NT2/D1 (cell line): ENCODE results near the gene CASR.
"Not testable (repeated sequence)": the region's sequence is repeated elsewhere in the genome, so short reads cannot be mapped to it uniquely, and the experiment has no call there.

ENCODE experiments used
- DNase-seq: peaks from one replicate; pipeline ENCODE4 v3.0.0-alpha.2; 2011; ENCODE audit warnings: low read depth, low spot score
- H3K27me3 ChIP-seq: 2 replicates; pipeline ENCODE4 v1.6.0; 2011; ENCODE audit warnings: mild to moderate bottlenecking; ENCODE audit not compliant: insufficient read length, insufficient read depth
- H3K36me3 ChIP-seq: 2 replicates; pipeline ENCODE4 v1.6.1; 2011; ENCODE audit warnings: mild to moderate bottlenecking, low read length, mixed read lengths; ENCODE audit not compliant: insufficient read depth, insufficient read length
- H3K4me1 ChIP-seq: 2 replicates; pipeline ENCODE4 v1.5.1; 2011; ENCODE audit not compliant: insufficient read depth, insufficient read length
- H3K4me3 ChIP-seq: 2 replicates; pipeline ENCODE4 v1.5.1; 2011; ENCODE audit warnings: low read depth; ENCODE audit not compliant: insufficient read length
- H3K9ac ChIP-seq: 2 replicates; pipeline ENCODE4 v1.6.0; 2011; ENCODE audit warnings: low read depth; ENCODE audit not compliant: insufficient read length
- H3K9me3 ChIP-seq: 2 replicates; pipeline ENCODE4 v1.5.1; 2011; ENCODE audit warnings: mild to moderate bottlenecking, low read length; ENCODE audit not compliant: insufficient read depth
- SUZ12 ChIP-seq: IDR thresholded peaks from 2 replicates; pipeline ENCODE4 v1.6.1; 2011; ENCODE audit not compliant: insufficient read length, insufficient read depth; ENCODE audit errors: extremely low read depth
- YY1 ChIP-seq: IDR thresholded peaks from 2 replicates; pipeline ENCODE4 v1.6.1; 2011; ENCODE audit not compliant: insufficient read length, insufficient read depth
- ZNF274 ChIP-seq: IDR thresholded peaks from 2 replicates; pipeline ENCODE4 v1.6.1; 2011; ENCODE audit warnings: mild to moderate bottlenecking, low read depth, low read length

CASR gene

GRCh38 chr3:122183521-122183892 lies at the start of gene CASR:
Gene CASR, plus strand, starts transcription at chr3:122183668. Its CDS starts 70,522 bp downstream, at chr3:122254190.
- no peak for DNase-seq
- peak within 1 kb of the TSS; percentile 47 for H3K4me3 ChIP-seq
- no peaks in the 10 kb centered on the region for H3K9me3 ChIP-seq
- H3K4me1 ChIP-seq, result no peaks in the 10 kb centered on the region
- no peaks in the 10 kb centered on the region for H3K36me3 ChIP-seq
- peaks cover 64% of the 10 kb centered on the region for H3K27me3 ChIP-seq
- peak within 1 kb of the TSS; percentile 54 for H3K9ac ChIP-seq
- no peak for TF ChIP-seq SUZ12
- TF ChIP-seq ZNF274, result no peak
- no peak for TF ChIP-seq YY1

DNA sequence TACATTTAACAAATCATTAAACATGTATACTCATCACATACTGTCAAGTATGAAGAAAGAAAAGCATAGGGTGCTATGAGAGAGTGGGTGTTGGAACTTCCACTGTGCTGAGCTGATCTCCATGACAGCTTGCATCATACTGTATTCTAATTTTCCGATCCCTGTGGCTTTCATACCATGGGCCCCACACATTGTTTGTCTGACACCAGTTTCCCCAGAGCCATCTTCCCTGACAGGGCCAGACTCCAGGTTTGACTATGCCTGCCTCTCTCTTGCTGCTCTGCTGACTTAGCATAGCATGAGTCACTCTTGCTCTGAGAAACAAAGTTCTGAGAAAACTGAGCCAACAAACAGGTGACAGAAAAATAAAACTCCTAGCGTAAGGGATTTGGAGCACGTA lies 37.0 kb upstream of the CASR start:
- TF ChIP-seq YY1 (no peak), ZNF274 (no peak), SUZ12 (no peak)
- Histone ChIP-seq H3K4me3 (no peak overlapping the region), H3K27me3 (no peaks in the 10 kb centered on the region), H3K4me1 (no peaks in the 10 kb centered on the region), H3K36me3 (no peaks in the 10 kb centered on the region), H3K9ac (no peak overlapping the region), H3K9me3 (peaks cover 8% of the 10 kb centered on the region; the same call in 1 of the 2 replicates)
- no peak for DNase-seq

DNA sequence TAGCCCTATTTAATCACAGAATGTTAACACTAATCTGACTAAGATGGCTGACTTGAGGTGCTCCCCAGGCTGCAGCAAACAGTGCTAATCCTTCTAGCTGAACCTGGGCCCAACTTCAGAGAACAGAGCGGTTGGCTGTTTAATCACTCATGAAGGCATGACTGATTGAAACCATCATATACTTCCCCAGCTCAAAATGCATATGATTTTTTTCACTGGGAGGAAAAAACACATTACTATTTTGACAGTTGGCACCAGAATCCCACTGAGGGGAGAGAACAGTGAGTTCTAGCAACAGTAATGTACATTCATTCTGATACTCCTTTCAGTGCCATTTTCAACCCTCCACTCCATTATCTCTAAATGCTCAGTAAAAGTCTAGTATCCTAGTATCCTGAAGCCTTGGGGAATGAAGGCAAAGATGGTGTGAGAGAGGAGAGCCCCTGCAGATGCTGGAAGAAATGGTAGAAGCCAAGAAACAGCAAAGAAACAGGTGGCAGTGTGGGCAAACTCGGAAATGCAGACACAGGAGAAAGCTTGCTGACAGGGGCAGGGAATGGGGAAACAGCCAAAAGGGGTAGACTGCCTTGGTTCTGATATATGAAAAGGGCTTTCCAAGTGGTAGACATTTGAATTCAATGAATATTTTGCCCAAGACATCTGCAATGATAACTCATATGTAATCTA lies 34.4 kb upstream of the CASR start:
- H3K4me3 ChIP-seq, result no peak overlapping the region
- H3K4me1 ChIP-seq, result no peaks in the 10 kb centered on the region
- no peak for DNase-seq
- no peaks in the 10 kb centered on the region for H3K36me3 ChIP-seq
- no peak overlapping the region for H3K9ac ChIP-seq
- H3K27me3 ChIP-seq, result no peaks in the 10 kb centered on the region
- TF ChIP-seq ZNF274 (no peak), YY1 (no peak), SUZ12 (no peak)
- peaks cover 7% of the 10 kb centered on the region; the same call in 1 of the 2 replicates for H3K9me3 ChIP-seq

DNA sequence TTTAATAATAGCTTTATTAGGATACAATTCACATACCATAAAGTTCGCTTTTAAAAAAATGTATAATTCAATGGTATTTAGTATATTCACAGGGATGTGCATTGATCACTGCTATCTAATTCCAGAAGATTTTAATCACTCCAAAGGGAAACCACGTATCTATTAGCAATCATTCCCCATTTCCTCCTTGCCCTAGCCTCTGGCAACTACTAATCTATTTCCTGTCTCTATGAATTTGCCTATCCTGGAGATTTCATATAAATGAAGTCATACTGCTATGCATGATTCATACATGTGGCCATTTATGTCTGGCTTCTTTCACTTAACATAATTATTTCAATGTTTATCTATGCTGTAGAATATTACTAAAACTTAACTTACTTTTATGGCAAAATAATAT lies 32.0 kb upstream of the CASR start:
- Histone ChIP-seq H3K9ac (no peak overlapping the region), H3K36me3 (no peaks in the 10 kb centered on the region), H3K4me3 (no peak overlapping the region), H3K4me1 (no peaks in the 10 kb centered on the region), H3K9me3 (peaks cover 28% of the 10 kb centered on the region), H3K27me3 (no peaks in the 10 kb centered on the region)
- TF ChIP-seq YY1 (no peak), SUZ12 (no peak), ZNF274 (no peak)
- DNase-seq, result no peak

DNA sequence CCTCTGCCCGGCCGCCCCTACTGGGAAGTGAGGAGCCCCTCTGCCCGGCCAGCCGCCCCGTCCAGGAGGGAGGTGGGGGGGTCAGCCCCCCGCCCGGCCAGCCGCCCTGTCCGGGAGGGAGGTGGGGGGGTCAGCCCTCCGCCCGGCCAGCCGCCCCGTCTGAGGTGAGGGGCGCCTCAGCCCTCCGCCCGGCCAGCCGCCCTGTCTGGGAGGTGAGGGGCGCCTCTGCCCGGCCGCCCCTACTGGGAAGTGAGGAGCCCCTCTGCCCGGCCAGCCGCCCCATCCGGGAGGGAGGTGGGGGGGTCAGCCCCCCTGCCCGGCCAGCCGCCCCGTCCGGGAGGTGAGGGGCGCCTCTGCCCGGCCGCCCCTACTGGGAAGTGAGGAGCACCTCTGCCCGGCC lies 18.5 kb upstream of the CASR start:
- not testable (repeated sequence) for H3K4me3 ChIP-seq, DNase-seq, H3K9ac ChIP-seq, H3K27me3 ChIP-seq, H3K36me3 ChIP-seq, H3K4me1 ChIP-seq, H3K9me3 ChIP-seq

DNA sequence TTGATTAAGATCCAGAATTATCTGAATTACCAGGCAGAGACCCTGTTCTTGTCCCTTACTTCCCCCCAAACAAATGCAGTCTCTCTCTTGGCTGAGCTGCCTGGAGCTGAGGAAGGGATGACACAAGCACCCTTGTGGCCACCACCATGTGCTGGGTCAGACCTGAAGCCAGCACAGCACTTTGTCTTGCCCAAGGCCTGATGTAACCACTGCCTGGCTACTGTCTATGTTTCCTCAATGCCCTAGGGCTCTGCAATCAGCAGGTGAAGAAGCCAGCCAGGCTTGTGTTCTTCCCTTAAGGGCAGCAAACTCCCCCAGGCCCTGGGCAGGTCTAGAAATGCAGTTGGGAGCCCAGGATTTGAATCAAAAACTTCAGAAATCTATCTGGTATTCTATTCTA lies 15.8 kb upstream of the CASR start:
- no peak overlapping the region for H3K4me3 ChIP-seq
- no peak for TF ChIP-seq YY1
- no peak for TF ChIP-seq SUZ12
- TF ChIP-seq ZNF274, result no peak
- H3K9me3 ChIP-seq, result peaks cover 9% of the 10 kb centered on the region
- DNase-seq, result no peak
- H3K27me3 ChIP-seq, result no peaks in the 10 kb centered on the region
- no peak overlapping the region for H3K9ac ChIP-seq
- H3K36me3 ChIP-seq, result no peaks in the 10 kb centered on the region
- no peaks in the 10 kb centered on the region for H3K4me1 ChIP-seq

- H3K27me3 ChIP-seq, result no peaks in the 10 kb centered on the region
- no peak for DNase-seq
- no peaks in the 10 kb centered on the region for H3K4me1 ChIP-seq
- no peaks in the 10 kb centered on the region for H3K36me3 ChIP-seq
- peaks cover 13% of the 10 kb centered on the region for H3K9me3 ChIP-seq
- no peak overlapping the region for H3K4me3 ChIP-seq
- TF ChIP-seq YY1 (no peak), ZNF274 (no peak), SUZ12 (no peak)
- no peak overlapping the region for H3K9ac ChIP-seq
Observed at GRCh38 chr3:122168044-122168443, 15.4 kb upstream of the CASR start.
